Measurements from ENCODE around the gene PCCA. TPM values are rescaled to one million over a fixed set of nuclear protein-coding genes. Genes with fewer than 3 reads are reported as not detected.

The PCCA gene
- total and polyA plus RNA-seq, 2 experiments from 2014 or later, result 41.9 to 46.6 TPM

DNA sequence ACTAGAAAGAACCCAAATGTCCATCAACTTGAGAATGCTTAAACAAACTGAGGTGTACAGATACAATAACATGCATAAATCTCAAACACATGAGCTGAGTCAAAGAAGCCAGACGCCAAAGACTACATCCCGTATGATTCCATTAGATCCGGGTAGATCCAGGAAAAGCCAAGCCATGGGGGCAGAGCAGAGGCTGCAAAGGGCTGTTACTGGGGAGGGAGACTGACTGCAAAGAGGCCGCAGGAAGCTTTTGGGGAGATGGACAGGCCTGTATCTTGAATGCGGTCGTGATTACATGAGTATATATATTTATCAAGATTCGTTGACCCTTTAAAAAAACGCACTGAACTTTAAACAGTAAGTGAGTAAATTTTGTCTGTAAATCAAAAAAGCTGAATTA is 471.0 kb downstream of the PCCA start (continued):
- TF ChIP-seq, protein P1, sequence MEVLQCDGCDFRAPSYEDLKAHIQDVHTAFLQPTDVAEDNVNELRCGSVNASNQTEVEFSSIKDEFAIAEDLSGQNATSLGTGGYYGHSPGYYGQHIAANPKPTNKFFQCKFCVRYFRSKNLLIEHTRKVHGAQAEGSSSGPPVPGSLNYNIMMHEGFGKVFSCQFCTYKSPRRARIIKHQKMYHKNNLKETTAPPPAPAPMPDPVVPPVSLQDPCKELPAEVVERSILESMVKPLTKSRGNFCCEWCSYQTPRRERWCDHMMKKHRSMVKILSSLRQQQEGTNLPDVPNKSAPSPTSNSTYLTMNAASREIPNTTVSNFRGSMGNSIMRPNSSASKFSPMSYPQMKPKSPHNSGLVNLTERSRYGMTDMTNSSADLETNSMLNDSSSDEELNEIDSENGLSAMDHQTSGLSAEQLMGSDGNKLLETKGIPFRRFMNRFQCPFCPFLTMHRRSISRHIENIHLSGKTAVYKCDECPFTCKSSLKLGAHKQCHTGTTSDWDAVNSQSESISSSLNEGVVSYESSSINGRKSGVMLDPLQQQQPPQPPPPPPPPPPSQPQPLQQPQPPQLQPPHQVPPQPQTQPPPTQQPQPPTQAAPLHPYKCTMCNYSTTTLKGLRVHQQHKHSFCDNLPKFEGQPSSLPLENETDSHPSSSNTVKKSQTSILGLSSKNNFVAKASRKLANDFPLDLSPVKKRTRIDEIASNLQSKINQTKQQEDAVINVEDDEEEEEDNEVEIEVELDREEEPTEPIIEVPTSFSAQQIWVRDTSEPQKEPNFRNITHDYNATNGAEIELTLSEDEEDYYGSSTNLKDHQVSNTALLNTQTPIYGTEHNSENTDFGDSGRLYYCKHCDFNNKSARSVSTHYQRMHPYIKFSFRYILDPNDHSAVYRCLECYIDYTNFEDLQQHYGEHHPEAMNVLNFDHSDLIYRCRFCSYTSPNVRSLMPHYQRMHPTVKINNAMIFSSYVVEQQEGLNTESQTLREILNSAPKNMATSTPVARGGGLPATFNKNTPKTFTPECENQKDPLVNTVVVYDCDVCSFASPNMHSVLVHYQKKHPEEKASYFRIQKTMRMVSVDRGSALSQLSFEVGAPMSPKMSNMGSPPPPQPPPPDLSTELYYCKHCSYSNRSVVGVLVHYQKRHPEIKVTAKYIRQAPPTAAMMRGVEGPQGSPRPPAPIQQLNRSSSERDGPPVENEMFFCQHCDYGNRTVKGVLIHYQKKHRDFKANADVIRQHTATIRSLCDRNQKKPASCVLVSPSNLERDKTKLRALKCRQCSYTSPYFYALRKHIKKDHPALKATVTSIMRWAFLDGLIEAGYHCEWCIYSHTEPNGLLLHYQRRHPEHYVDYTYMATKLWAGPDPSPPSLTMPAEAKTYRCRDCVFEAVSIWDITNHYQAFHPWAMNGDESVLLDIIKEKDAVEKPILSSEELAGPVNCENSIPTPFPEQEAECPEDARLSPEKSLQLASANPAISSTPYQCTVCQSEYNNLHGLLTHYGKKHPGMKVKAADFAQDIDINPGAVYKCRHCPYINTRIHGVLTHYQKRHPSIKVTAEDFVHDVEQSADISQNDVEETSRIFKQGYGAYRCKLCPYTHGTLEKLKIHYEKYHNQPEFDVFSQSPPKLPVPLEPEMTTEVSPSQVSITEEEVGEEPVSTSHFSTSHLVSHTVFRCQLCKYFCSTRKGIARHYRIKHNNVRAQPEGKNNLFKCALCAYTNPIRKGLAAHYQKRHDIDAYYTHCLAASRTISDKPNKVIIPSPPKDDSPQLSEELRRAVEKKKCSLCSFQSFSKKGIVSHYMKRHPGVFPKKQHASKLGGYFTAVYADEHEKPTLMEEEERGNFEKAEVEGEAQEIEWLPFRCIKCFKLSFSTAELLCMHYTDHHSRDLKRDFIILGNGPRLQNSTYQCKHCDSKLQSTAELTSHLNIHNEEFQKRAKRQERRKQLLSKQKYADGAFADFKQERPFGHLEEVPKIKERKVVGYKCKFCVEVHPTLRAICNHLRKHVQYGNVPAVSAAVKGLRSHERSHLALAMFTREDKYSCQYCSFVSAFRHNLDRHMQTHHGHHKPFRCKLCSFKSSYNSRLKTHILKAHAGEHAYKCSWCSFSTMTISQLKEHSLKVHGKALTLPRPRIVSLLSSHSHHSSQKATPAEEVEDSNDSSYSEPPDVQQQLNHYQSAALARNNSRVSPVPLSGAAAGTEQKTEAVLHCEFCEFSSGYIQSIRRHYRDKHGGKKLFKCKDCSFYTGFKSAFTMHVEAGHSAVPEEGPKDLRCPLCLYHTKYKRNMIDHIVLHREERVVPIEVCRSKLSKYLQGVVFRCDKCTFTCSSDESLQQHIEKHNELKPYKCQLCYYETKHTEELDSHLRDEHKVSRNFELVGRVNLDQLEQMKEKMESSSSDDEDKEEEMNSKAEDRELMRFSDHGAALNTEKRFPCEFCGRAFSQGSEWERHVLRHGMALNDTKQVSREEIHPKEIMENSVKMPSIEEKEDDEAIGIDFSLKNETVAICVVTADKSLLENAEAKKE (CRISPR knock-in tag; IDR thresholded peaks at IDR 0.05), result no peak

DNA sequence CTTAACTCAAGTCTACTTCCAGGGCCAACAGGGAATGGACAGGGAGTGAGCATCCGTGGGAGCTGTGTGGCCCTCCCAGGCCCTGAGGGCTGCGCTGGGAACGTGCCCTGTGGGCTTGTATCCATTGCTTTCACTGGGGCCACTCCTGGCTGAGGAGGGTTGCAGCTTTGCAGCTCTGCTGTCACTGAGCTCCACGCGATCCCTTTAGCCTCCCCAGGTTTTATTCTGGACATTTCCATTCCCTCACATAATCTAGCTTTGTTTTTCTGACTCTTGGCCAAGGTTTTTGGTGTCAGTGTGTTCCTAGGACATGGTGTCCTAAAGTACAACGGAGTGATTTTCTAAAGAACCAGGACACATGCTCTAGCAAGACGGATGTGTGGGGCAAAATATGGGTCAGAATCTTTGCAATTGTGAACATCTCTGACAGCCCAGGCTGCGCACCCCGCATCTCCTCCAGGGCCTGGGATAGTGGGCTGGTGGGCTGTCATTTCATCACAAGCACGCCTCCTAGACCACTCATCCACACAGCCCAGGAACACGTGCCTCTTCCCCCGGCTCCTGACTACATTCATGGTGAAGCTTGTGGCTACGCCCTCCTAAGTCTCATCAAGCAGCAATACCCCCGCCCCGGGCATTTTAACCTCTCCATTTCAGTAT is 471.7 kb downstream of the PCCA start:
- no peak overlapping the region for H3K4me2 ChIP-seq
- no peak overlapping the region for H3K4me3 ChIP-seq
- H3K9me2 ChIP-seq (ENCODE audit: insufficient read depth), result no peaks in the 10 kb centered on the region
- no peaks in the 10 kb centered on the region for H4K20me1 ChIP-seq (replicated peaks; ENCODE audit: insufficient read depth)
- Mint-ChIP-seq H3K4me3 (no peak overlapping the region), H3K27ac (no peak overlapping the region), H3K27me3 (ENCODE audit: insufficient read depth, low read depth, poor library complexity) (peaks cover 2% of the 10 kb centered on the region), H3K4me1 (peaks cover 9% of the 10 kb centered on the region), H3K9me3 (peaks cover under 1% of the 10 kb centered on the region; the same call in 1 of the 3 replicates), H3K36me3 (ENCODE audit: low read depth) (peaks cover 2% of the 10 kb centered on the region; the same call in 2 of the 3 replicates)
- 0 out of 2 replicates have a peak overlapping the region, but pooled peaks have one; percentile 11 for H2AFZ ChIP-seq
- no peaks in the 10 kb centered on the region for H3K27me3 ChIP-seq (ENCODE audit: insufficient read depth)
- H3K36me3 ChIP-seq (ENCODE audit: insufficient read depth), result peaks cover 1% of the 10 kb centered on the region; the same call in 1 of the 2 replicates
- H3K79me2 ChIP-seq (replicated peaks; ENCODE audit: insufficient read depth), result no peaks in the 10 kb centered on the region
- 0 out of 2 replicates have a peak, but pooled peaks cover 9% of the 10 kb centered on the region for H3F3A ChIP-seq (replicated peaks; ENCODE audit: low read depth)
- no peak for DNase-seq (ENCODE audit: low spot score)
- peaks cover 5% of the 10 kb centered on the region; the same call in 1 of the 2 replicates for H3K4me1 ChIP-seq (ENCODE audit: insufficient read depth)
- ATAC-seq, result peak; percentile 54
- H3K27ac ChIP-seq (ENCODE audit: low read depth), result no peak overlapping the region
- TF ChIP-seq EZH2phosphoT487 (IDR thresholded peaks at IDR 0.05; ENCODE audit: unreplicated experiment) (no peak), EZH2 (IDR thresholded peaks at IDR 0.05; ENCODE audit: low read depth, unreplicated experiment) (no peak), CREB1 (CRISPR knock-in tag; IDR thresholded peaks at IDR 0.05; ENCODE audit: low read depth) (no peak), ZNF114 (CRISPR knock-in tag; IDR thresholded peaks at IDR 0.05) (no peak)
- TF ChIP-seq, protein P2, sequence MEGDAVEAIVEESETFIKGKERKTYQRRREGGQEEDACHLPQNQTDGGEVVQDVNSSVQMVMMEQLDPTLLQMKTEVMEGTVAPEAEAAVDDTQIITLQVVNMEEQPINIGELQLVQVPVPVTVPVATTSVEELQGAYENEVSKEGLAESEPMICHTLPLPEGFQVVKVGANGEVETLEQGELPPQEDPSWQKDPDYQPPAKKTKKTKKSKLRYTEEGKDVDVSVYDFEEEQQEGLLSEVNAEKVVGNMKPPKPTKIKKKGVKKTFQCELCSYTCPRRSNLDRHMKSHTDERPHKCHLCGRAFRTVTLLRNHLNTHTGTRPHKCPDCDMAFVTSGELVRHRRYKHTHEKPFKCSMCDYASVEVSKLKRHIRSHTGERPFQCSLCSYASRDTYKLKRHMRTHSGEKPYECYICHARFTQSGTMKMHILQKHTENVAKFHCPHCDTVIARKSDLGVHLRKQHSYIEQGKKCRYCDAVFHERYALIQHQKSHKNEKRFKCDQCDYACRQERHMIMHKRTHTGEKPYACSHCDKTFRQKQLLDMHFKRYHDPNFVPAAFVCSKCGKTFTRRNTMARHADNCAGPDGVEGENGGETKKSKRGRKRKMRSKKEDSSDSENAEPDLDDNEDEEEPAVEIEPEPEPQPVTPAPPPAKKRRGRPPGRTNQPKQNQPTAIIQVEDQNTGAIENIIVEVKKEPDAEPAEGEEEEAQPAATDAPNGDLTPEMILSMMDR (conservative IDR thresholded peaks at IDR 0.05; ENCODE audit: low read depth in 2 of 2), result no peak
- TF ChIP-seq, protein P1 (CRISPR knock-in tag; IDR thresholded peaks at IDR 0.05), result no peak

All from GM23338 (cell line).